GM19351 (cell line): ENCODE data around the gene FCGR1A.
"Not testable (repeated sequence)": the region's sequence is repeated elsewhere in the genome, so short reads cannot be mapped to it uniquely, and the experiment has no call there.

ENCODE experiments used
- ATAC-seq: cut with Tn5 transposase; IDR thresholded peaks from one replicate; pipeline ENCODE4 v1.9.1; 2021; ENCODE audit warnings: mild to moderate bottlenecking, moderate library complexity; ENCODE audit not compliant: unreplicated experiment

Gene FCGR1A

GRCh38 chr1:149775510-149776147 is 6.9 kb upstream of the FCGR1A start:
- ATAC-seq, result not testable (repeated sequence)

DNA sequence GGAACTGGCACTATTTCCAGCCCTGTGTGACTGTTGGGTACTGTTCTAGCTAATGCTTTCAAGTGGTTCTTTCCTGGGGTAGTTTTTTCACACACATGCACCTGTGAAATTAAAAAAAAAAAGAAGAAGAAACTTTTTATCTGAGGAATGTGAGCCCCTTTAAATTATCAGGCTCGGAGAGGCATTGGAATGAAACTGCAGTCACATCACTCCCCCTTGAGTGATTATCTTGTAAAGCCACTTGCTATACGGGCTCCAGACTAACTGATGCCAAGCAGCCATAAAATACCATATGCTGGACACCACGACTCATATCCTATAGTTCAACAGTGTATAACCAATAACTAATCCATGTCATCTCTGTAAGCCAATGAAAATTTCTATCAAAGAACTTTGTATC is 5.4 kb upstream of the FCGR1A start:
- not testable (repeated sequence) for ATAC-seq

- not testable (repeated sequence) for ATAC-seq
Measured at GRCh38 chr1:149778313-149778712, 4.2 kb upstream of the FCGR1A start.

DNA sequence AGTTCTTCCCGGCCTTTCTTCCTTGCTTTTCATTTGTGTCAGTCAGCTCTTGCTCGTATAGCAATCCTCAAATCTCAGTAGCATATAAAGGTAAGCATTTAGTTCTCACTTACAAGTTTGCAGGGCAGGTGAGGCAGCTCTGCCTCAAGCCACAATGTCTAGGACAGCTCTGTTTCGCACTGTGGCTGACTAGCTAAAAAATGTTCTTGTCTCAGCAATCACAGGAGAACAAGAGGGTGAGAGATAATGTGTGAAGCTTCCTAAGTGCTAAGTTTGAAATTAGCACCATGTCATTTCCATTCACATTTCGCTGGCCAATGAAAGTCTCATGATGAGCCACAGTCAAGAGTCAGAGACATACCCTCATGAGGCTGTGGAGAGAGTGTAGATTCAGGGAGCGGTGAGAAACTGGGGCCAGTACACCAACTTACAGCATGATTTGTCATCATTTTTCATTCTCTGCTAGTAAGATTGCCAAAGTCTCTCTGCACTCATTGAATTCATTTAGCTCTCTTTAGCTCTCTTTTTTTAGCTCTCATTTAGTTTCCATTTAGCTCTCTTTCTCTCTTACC is 995 bp upstream of the FCGR1A start:
- not testable (repeated sequence) for ATAC-seq

- ATAC-seq, result not testable (repeated sequence)
Measured at GRCh38 chr1:149783289-149783688, 795 bp downstream of the FCGR1A start.

GRCh38 chr1:149783868-149784267 is 1.4 kb downstream of the FCGR1A start:
- not testable (repeated sequence) for ATAC-seq

GRCh38 chr1:149787688-149788451 is 5.4 kb downstream of the FCGR1A start:
- not testable (repeated sequence) for ATAC-seq

GRCh38 chr1:149792502-149792901 is 10.0 kb downstream of the FCGR1A start:
- peak; percentile 73 for ATAC-seq

DNA sequence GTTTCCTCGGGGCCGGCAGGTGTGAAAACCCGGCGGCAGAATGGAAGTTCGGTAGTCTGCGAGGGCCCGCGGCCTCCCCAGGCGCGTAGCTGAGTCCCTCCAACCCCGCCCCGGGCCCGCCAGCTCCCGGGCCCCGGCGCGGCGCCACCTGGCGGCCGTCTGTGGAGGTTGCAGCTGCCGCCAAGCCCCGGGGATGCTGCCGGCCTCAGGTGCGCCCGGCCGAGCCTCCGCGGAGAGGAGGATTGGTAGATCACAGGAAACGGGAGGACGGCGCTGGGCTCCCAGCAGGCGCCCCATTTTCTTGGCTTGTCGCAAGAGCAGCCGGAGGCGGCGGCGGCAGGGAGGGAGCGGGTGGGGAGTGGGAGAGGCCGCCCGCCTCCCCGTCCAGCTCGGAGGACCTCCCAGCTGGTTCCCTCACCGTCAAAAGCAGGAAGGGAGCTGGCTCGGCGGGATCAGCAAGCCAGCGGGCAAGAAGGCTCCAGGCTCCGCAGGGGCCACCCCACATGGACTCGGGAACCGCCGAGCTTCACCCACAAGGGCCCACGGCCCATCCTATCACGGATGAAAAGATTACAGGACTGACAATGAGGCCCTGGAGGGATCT is 10.5 kb downstream of the FCGR1A start:
- ATAC-seq, result peak; percentile 89

DNA sequence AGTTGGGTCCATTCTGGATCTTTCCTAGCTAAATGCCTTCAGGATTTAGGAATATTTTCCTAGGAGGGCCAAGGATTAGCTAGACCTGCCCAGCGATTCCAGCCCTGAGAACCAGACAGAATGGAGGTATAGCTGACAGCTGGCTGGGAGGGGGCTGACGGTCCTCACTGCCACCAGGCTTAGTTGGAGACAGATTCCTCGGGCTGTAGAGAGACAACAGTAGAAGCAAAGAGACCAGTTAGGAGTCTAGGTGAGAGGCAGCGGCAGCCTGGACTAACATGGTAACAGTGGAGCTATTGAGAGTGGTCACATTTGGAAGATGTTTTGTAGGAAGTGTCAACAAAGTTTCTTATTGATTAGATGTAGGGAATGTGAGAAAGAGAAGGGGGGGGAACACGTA is 11.4 kb downstream of the FCGR1A start:
- not testable (repeated sequence) for ATAC-seq

DNA sequence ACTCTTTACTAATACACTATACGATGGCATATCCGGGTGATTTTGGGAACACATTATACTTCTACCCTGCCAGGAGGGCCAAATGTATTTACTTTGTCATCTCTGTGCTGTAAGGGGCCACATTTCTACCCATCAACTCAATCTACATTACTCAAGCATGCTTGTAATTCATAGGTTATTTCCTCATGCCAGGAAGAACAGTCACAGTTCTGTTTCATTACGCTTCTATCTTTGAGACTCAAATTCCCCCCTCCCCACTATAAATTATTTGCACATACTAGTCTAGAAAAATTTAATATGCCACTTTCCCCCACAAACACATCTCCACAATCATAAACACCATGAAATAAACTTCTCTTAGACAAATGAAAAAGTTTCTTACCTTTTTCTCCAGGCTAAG is 19.1 kb downstream of the FCGR1A start:
- not testable (repeated sequence) for ATAC-seq

- not testable (repeated sequence) for ATAC-seq
Measured at GRCh38 chr1:149804417-149805080, 22.1 kb downstream of the FCGR1A start.

- ATAC-seq, result not testable (repeated sequence)
Measured at GRCh38 chr1:149810697-149811405, 28.4 kb downstream of the FCGR1A start.

DNA sequence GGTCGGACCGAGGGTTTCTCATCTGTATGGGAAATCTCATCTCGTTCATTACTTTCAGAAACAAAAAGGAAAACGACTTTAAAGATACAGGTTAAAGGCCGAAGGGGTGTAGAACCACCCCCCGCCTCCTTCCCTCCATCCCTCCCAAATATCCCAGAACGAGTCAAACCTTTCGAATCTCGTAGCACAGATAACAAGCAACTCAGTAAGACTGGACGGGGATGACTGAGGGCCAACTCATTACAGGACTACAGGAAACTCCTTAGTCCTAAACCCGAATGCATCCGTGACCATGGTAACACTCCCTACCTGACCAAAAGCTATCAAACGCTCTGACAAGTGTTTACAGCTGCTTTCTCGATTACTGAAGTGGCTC is 29.0 kb downstream of the FCGR1A start:
- ATAC-seq, result peak; percentile 22

GRCh38 chr1:149811890-149812829 is 29.7 kb downstream of the FCGR1A start:
- peak; percentile 78 for ATAC-seq

DNA sequence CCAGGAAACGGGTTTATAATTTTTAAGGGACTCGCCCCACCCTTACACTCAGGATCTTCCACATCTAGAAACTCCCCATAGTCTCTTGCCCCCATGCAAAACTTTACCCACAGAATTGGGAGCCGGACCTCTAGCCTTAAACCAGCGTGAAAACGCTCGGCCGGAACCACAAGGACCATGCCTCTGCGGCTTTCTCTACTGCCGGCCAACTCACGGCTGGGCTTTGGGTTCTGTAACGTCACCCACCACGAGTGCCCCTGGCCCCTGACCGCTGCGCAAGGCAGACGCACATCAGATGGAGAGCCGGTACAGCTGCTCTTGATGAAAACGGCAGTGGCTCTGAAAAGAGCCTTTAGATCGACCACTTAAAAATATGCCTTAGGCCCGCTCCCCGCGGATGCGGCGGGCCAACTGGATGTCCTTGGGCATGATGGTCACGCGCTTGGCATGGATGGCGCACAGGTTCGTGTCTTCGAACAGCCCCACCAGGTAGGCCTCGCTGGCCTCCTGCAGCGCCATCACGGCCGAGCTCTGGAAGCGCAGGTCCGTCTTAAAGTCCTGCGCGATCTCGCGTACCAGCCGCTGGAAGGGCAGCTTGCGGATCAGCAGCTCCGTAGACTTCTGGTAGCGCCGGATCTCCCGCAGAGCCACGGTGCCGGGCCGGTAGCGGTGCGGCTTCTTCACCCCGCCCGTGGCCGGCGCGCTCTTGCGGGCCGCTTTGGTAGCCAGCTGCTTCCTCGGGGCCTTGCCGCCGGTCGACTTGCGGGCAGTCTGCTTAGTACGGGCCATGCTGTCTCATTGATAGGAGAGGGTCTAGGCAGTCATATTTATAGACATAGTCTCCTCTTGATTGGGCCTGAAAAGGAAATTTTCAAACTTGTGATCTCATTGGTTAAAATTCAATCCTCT is 30.7 kb downstream of the FCGR1A start:
- peak; percentile 35 for ATAC-seq

DNA sequence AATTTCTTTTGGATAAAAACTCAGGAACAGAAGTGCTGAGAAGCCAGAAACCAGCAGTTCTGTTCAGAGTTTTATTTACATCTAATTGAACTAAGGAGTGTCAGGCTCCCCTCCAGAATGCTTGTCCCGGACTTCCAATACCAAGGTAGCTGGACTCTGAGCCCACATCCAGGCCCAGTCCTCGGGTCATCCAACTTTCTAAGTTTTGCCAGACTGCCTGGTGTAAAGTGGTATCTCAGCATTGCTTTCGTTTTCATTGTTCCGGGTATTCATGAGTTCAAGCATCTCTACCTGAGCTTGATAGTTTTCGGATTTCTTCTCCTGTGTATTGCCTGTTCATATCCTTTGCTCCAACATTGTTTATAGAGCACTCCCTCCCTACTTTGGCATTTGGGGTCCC is 37.9 kb downstream of the FCGR1A start:
- not testable (repeated sequence) for ATAC-seq

DNA sequence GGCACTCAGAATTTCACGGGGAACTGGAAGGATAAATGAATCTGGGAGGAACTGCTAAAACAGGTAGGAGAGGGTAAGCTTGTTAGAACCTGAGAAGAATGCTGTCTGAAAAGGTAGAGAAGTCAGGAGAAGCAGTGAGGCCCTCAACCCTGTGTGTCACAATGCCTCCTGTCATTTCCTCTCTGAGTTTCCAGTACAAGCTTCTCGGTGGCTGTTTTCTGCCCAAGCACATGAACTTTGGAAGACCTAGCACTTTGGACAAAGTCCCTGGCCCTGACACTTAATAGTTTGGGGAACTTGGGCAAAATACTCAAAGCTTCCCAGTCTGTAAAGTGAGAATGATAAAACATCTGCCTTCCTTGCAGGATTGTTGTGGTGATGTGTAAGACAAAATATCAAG is 44.1 kb downstream of the FCGR1A start:
- not testable (repeated sequence) for ATAC-seq
